Measurements from ENCODE around the gene PLA2G12A.

DNA sequence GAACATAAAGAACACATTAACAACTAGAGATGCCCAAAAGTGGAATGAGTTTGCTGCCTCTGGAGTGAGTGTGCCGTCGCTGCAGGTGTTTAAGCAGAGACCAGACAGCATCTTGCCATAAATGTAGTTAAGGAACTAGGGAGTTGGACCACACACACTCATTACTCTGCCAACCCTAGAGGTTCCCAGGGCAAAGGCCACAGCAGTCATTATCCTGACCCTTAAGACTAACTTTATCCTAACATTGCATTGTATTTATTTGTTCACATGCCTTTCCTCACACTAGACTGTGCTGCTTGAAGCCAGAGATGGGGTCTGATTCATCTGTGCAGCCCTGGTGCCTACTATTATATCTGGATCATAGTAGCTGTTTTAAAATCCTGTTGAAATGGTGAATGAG lies 16.9 kb upstream of the PLA2G12A start:
- TF ChIP-seq, protein P1, sequence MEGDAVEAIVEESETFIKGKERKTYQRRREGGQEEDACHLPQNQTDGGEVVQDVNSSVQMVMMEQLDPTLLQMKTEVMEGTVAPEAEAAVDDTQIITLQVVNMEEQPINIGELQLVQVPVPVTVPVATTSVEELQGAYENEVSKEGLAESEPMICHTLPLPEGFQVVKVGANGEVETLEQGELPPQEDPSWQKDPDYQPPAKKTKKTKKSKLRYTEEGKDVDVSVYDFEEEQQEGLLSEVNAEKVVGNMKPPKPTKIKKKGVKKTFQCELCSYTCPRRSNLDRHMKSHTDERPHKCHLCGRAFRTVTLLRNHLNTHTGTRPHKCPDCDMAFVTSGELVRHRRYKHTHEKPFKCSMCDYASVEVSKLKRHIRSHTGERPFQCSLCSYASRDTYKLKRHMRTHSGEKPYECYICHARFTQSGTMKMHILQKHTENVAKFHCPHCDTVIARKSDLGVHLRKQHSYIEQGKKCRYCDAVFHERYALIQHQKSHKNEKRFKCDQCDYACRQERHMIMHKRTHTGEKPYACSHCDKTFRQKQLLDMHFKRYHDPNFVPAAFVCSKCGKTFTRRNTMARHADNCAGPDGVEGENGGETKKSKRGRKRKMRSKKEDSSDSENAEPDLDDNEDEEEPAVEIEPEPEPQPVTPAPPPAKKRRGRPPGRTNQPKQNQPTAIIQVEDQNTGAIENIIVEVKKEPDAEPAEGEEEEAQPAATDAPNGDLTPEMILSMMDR (conservative IDR thresholded peaks at IDR 0.05): no peak
- no peak for TF ChIP-seq EZH2 (IDR thresholded peaks at IDR 0.05; ENCODE audit: low read depth)
